Muscle of leg (tissue), 11 donors: ENCODE measurements around the gene SPTAN1. TPM values are rescaled to one million over a fixed set of nuclear protein-coding genes. Genes with fewer than 3 reads are reported as not detected.

Experiments used
- DNase-seq: peaks from one replicate; pipeline ENCODE4 v3.0.0; 2013
- H3K27ac ChIP-seq: one replicate; pipeline ENCODE4 v1.5.1; 2013; ENCODE audit warnings: mild to moderate bottlenecking, low read length, control low read depth
- H3K27me3 ChIP-seq: one replicate; pipeline ENCODE4 v1.6.1; 2013; ENCODE audit warnings: low read length; ENCODE audit not compliant: control insufficient read depth, insufficient read depth
- H3K36me3 ChIP-seq: one replicate; pipeline ENCODE4 v1.6.1; 2013; ENCODE audit warnings: low read length; ENCODE audit not compliant: control insufficient read depth, insufficient read depth
- H3K4me1 ChIP-seq: one replicate; pipeline ENCODE4 v1.6.1; 2013; ENCODE audit warnings: low read length; ENCODE audit not compliant: control insufficient read depth, insufficient read depth
- H3K4me3 ChIP-seq: one replicate; pipeline ENCODE4 v1.5.1; 2013; ENCODE audit warnings: low read length, control low read depth
- H3K9me3 ChIP-seq: replicated peaks from 2 replicates; pipeline ENCODE4 v1.6.1; 2013; ENCODE audit warnings: low read depth, low read length; ENCODE audit not compliant: control insufficient read depth
- WGBS: methylation state at CpG from one replicate; pipeline ENCODE4 v1.1.5; 2013; ENCODE audit warnings: missing lambda C conversion rate; ENCODE audit not compliant: insufficient coverage; 5-methylcytosine and 5-hydroxymethylcytosine counted together
- polyA plus RNA-seq, 8 donors: library from polyadenylated mRNA; unstranded; fragments of 120-200 nt; gene quantifications; one replicate each; pipeline versions ENCODE4 v1.2.1 to v1.2.3, GENCODE V29; 2013; ENCODE audit warnings: inconsistent platforms in 1 of 8, low replicate concordance in 1 of 8; ENCODE audit not compliant: insufficient read length in 8 of 8, insufficient read depth in 1 of 8
- total RNA-seq: library from RNA; stranded (reverse); fragments of 120-200 nt; gene quantifications from one replicate; pipeline ENCODE4 v1.2.4, GENCODE V29; 2013

Gene SPTAN1
- total and polyA plus RNA-seq, 9 donors: 227 to 384 (median 302) TPM

DNA sequence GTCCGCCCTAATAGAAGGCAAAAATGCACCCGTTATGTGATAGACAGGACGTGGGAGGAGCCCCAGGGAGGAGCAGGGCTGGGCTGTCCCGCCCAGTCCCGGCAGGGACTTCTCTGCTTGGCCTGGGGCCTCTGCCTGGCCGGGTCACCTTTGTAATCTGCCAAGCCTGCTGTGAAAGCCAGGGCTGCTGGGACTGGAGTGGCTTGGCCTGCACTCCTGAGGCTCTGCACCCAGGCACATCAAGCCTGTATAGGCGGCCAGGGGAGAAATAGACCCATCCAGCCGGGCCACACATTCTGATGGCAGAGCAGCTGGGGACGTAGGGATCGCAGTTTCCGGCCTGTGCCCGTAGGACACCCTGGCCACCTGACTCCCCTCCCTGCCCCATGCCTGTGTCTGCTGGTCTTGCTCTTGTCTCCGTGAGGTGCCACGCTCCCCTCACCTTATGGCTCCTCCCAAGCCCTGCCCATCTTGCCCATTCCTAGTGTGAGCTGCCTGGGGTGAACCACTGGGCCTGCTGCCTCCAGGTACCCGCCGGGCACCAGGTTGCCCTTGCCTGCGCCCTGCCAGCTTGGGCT, 76.2 kb downstream of the SPTAN1 start:
- DNase-seq: peak; percentile 42
- Histone ChIP-seq H3K4me3 (no peak overlapping the region), H3K4me1 (peaks cover 4% of the 10 kb centered on the region), H3K27me3 (no peaks in the 10 kb centered on the region), H3K9me3 (no peaks in the 10 kb centered on the region), H3K27ac (no peak overlapping the region), H3K36me3 (peaks cover 98% of the 10 kb centered on the region)
- WGBS: 53% methylated on average over 9 of the region's 17 CpGs

DNA sequence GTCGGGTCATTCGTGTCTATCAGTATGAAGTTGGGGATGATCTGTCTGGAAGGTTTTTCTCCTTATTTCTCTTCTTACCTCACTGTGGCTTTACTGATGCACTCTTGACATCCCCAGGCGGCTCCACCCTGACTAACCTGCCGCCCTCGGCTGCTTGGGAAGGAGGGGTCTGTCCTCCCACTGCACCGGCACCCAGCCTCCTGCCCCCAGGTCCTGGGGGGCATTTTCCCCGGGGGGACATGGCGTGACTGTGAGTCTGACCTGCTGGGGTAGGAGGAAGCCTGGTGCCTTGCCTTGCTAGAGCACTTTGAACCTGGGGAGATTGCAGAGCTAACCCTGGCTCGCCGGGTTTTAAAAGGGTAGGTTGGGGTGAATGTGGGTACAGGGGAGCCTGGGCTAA, 76.7 kb downstream of the SPTAN1 start:
- Histone ChIP-seq H3K27me3 (no peaks in the 10 kb centered on the region), H3K4me3 (no peak overlapping the region), H3K4me1 (peaks cover 10% of the 10 kb centered on the region), H3K27ac (no peak overlapping the region), H3K9me3 (no peaks in the 10 kb centered on the region), H3K36me3 (peaks cover 98% of the 10 kb centered on the region)
- no peak for DNase-seq
- WGBS: 86% methylated on average over 7 of the region's 10 CpGs

DNA sequence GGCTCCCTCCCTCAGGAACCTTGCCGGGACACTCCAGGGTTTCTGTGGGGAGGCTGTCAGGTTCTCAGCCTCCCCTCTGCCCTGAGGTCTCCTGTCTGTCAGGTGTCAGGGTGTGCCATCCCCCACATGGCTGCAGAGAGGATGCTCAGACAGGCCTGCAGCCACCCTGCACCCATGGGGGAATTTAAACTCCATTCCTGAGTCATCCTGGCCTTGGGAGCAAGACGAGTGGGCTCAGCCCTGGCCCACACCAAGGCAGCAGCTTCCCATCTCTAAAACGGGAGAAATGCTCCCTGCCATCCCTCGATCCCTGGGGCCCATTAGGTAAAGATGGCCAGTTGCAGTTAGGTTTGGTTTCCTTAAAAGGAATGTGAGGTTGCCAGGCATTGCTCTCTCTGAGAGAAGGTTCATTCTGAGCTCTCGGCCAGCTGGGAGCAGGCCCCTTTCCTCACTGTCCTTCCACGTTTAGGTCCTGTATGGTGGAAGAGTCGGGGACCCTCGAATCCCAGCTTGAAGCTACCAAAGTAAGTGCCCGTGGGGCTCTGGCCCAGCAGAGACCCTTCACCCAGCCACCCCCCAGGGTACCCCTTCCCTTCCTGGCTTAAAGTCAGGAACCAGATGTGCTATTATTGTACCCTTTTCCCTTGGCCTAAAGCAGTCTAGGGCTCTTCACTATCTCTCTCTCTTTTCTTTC, 77.6 kb downstream of the SPTAN1 start:
- Histone ChIP-seq H3K4me3 (no peak overlapping the region), H3K36me3 (peaks cover 98% of the 10 kb centered on the region), H3K4me1 (peaks cover 19% of the 10 kb centered on the region), H3K9me3 (no peaks in the 10 kb centered on the region), H3K27me3 (no peaks in the 10 kb centered on the region), H3K27ac (no peak overlapping the region)
- WGBS: 47% methylated on average over 3 of the region's 9 CpGs
- no peak for DNase-seq

DNA sequence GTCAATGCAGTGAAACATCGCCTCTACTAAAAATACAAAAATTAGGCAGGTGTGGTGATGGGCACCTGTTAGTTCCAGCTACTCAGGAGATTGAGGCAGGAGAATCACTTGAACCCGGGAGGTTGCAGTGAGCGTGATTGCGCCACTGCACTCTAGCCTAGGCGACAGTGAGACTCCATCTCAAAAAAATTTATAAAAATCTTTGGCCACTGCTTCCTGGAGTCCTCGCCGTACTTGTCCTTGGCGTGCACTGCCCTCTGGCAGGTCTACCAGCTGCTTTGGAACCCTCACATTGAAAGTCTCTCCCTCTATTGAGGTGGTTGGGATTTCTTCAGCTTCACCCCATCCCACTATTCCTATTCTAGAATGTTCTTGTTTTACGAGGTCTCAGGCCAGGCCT, 79.2 kb downstream of the SPTAN1 start:
- Histone ChIP-seq H3K4me1 (peaks cover 35% of the 10 kb centered on the region), H3K27ac (no peak overlapping the region)

DNA sequence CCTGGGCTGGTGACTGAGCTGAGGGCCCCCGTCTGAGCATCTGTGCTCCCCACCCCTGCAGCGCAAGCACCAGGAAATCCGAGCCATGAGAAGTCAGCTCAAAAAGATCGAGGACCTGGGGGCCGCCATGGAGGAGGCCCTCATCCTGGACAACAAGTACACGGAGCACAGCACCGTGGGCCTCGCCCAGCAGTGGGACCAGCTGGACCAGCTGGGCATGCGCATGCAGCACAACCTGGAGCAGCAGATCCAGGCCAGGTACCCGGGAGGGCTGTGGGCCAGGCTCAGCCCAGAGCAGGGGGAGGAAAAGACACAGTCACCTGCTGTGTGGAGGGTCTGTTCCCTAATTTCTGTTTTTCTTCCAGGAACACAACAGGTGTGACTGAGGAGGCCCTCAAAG, 79.7 kb downstream of the SPTAN1 start:
- H3K36me3 ChIP-seq: peaks cover 79% of the 10 kb centered on the region
- H3K27me3 ChIP-seq: no peaks in the 10 kb centered on the region
- no peak overlapping the region for H3K27ac ChIP-seq
- H3K9me3 ChIP-seq: no peaks in the 10 kb centered on the region
- WGBS: 86% methylated on average over 10 of the region's 10 CpGs
- peaks cover 39% of the 10 kb centered on the region for H3K4me1 ChIP-seq
- no peak overlapping the region for H3K4me3 ChIP-seq
- no peak for DNase-seq

More for the DNA sequence above, 79.2 kb downstream of the SPTAN1 start:
- 92% methylated on average over 2 of the region's 9 CpGs for WGBS
- DNase-seq: no peak
- H3K9me3 ChIP-seq: no peaks in the 10 kb centered on the region
- H3K4me3 ChIP-seq: no peak overlapping the region
- H3K27me3 ChIP-seq: no peaks in the 10 kb centered on the region
- peaks cover 83% of the 10 kb centered on the region for H3K36me3 ChIP-seq

DNA sequence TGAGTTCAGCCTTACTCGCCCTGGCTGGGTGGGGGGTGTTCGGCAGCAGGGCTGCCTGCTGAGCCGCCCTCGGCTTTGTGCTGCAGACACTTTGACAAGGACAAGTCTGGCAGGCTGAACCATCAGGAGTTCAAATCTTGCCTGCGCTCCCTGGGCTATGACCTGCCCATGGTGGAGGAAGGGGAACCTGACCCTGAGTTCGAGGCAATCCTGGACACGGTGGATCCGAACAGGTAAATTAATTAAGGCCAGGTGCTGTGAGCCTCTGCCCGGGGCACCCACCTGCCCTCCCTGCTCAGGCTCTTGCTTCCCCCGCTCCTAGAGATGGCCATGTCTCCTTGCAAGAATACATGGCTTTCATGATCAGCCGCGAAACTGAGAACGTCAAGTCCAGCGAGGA, 80.1 kb downstream of the SPTAN1 start:
- Histone ChIP-seq H3K4me3 (no peak overlapping the region), H3K27me3 (no peaks in the 10 kb centered on the region), H3K9me3 (no peaks in the 10 kb centered on the region), H3K27ac (no peak overlapping the region), H3K36me3 (peaks cover 74% of the 10 kb centered on the region), H3K4me1 (peaks cover 43% of the 10 kb centered on the region)
- no peak for DNase-seq
- 84% methylated on average over 14 of the region's 14 CpGs for WGBS

DNA sequence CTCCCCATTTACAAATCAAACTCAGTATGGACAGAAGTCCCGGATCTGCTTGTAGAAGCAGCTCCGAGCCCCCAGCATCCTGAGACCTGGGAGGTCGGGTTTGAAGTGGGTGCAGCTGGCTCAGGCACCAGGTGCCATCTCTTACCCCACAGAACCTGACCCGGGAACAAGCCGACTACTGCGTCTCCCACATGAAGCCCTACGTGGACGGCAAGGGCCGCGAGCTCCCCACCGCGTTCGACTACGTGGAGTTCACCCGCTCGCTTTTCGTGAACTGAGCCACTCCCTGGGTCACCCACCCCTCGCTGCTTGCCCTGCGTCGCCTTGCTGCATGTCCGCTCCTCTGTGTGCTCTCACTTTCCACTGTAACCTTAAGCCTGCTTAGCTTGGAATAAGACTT, 80.7 kb downstream of the SPTAN1 start:
- no peaks in the 10 kb centered on the region for H3K27me3 ChIP-seq
- no peak overlapping the region for H3K4me3 ChIP-seq
- peaks cover 69% of the 10 kb centered on the region for H3K36me3 ChIP-seq
- peaks cover 47% of the 10 kb centered on the region for H3K4me1 ChIP-seq
- no peak overlapping the region for H3K27ac ChIP-seq
- no peak for DNase-seq
- WGBS: 90% methylated on average over 19 of the region's 21 CpGs
- H3K9me3 ChIP-seq: no peaks in the 10 kb centered on the region

DNA sequence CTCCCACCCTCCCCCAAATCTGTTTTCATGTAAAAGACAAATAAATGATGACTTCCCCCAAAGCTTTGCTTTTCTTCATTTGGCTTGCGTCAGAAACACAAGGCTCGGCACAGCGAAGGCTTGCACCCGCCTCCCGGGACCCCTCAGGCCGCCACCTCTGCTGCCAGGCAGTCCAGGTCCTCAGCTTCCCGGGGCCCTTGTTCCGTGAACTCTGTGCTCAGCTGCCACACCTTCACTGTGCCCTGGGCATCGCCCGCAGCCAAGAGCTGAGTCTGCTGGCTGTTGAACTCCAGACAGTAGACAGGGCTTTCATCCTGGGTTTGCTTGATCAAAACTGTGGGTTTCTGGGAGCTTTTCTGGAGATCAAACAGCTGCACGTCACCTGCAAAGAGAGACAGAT, 81.2 kb downstream of the SPTAN1 start:
- no peaks in the 10 kb centered on the region for H3K9me3 ChIP-seq
- no peaks in the 10 kb centered on the region for H3K27me3 ChIP-seq
- H3K4me1 ChIP-seq: peaks cover 43% of the 10 kb centered on the region
- 83% methylated on average over 10 of the region's 11 CpGs for WGBS
- H3K36me3 ChIP-seq: peaks cover 66% of the 10 kb centered on the region
- no peak overlapping the region for H3K27ac ChIP-seq
- H3K4me3 ChIP-seq: no peak overlapping the region
- DNase-seq: no peak

DNA sequence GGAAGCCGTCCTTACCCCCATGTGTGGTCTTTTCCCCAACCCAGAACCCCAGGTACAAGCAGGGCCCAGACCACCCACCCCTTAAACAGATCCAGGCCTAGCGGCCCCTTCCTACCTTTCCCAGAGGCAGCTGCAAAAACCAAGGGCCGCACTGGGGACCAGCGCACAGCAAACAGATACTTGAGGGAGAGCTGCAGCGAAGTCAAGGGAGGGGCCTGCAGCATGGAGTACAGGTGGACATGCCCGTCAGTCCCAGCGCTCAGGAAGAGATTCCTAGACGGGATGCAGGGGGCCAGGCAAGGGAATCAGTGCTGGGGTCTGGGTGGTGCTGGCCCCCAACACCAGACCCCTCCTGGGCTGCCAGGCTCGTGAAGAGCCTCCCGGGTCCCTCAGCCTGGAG, 81.7 kb downstream of the SPTAN1 start:
- Histone ChIP-seq H3K36me3 (peaks cover 61% of the 10 kb centered on the region), H3K27me3 (no peaks in the 10 kb centered on the region), H3K4me1 (peaks cover 43% of the 10 kb centered on the region), H3K4me3 (no peak overlapping the region), H3K27ac (peak overlapping the region; percentile 95), H3K9me3 (no peaks in the 10 kb centered on the region)
- DNase-seq: no peak
- 81% methylated on average over 6 of the region's 10 CpGs for WGBS

DNA sequence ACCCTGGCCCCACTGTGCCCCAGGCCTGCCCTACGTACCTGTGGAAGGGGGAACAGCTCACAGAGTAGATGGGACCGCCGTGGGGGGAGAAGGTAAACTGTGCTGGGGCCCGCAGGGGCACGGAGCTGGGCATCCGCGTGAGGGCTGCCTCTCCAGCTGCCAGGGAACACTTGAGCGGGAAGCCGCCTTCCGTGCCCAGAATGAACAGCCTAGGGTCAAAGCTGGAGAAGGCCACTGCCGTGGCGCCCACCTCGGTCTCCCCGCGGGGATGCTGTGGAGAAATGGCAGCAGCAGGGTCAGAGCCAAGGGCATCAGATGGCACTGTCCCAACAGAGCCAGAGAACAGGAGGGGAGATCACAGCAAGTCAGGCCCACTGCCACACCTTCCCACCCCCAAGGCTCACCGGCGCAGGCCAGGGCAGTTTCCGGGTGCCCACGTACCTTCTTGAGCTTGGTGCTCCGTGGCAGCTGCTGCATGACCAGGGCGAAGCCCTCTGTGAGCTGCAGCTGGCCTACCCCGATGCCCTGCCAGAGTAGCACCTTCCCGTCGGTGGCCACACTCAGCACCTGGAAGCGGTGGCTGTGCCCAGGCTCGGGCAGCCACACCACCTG, 82.4 kb downstream of the SPTAN1 start:
- Histone ChIP-seq H3K9me3 (no peaks in the 10 kb centered on the region), H3K27me3 (no peaks in the 10 kb centered on the region), H3K4me1 (peaks cover 43% of the 10 kb centered on the region), H3K36me3 (peaks cover 59% of the 10 kb centered on the region), H3K27ac (peak overlapping the region; percentile 95), H3K4me3 (peak overlapping the region; percentile 19)
- no peak for DNase-seq
- 83% methylated on average over 26 of the region's 26 CpGs for WGBS
